ENCODE data around the gene AADACL4. TPM values are rescaled to one million over a fixed set of nuclear protein-coding genes. Genes with fewer than 3 reads are reported as not detected.

AADACL4 gene
- total RNA-seq, 1 donor from 2014 or later = 0.31 TPM

- peaks cover 25% of the 10 kb centered on the region for H3K9me3 Mint-ChIP-seq
- no peak for DNase-seq (ENCODE audit: low spot score in 2 of 2, unreplicated experiment in 2 of 2)
- H3K27me3 Mint-ChIP-seq (ENCODE audit: low read depth) = peaks cover 1% of the 10 kb centered on the region
- H3K27ac Mint-ChIP-seq = no peak overlapping the region
- no peak for TF ChIP-seq CTCF (IDR thresholded peaks at IDR 0.05; ENCODE audit: unreplicated experiment)
- no peaks in the 10 kb centered on the region for H3K4me1 Mint-ChIP-seq
- no peak overlapping the region for H3K4me3 Mint-ChIP-seq
- H3K36me3 Mint-ChIP-seq = no peaks in the 10 kb centered on the region
Observed at GRCh38 chr1:12697397-12697796, 53.5 kb downstream of the AADACL4 start.

GRCh38 chr1:12703821-12704451 is 60.1 kb downstream of the AADACL4 start:
- no peak for TF ChIP-seq CTCF (IDR thresholded peaks at IDR 0.05; ENCODE audit: unreplicated experiment)
- H3K36me3 Mint-ChIP-seq = no peaks in the 10 kb centered on the region
- no peaks in the 10 kb centered on the region for H3K4me1 Mint-ChIP-seq
- H3K27me3 Mint-ChIP-seq (ENCODE audit: low read depth) = peaks cover 2% of the 10 kb centered on the region
- peaks cover 39% of the 10 kb centered on the region for H3K9me3 Mint-ChIP-seq
- H3K27ac Mint-ChIP-seq = no peak overlapping the region
- DNase-seq (ENCODE audit: low spot score in 2 of 2, unreplicated experiment in 2 of 2) = no peak
- H3K4me3 Mint-ChIP-seq = no peak overlapping the region

- no peak for TF ChIP-seq CTCF (IDR thresholded peaks at IDR 0.05; ENCODE audit: unreplicated experiment)
- H3K4me1 Mint-ChIP-seq = no peaks in the 10 kb centered on the region
Observed at GRCh38 chr1:12706061-12706460, 62.2 kb downstream of the AADACL4 start.

GRCh38 chr1:12708396-12709090 is 64.7 kb downstream of the AADACL4 start:
- Mint-ChIP-seq H3K4me3 (no peak overlapping the region), H3K36me3 (no peaks in the 10 kb centered on the region), H3K27ac (no peak overlapping the region), H3K27me3 (ENCODE audit: low read depth) (peaks cover 13% of the 10 kb centered on the region), H3K9me3 (peaks cover 14% of the 10 kb centered on the region), H3K4me1 (peaks cover 8% of the 10 kb centered on the region)
- no peak for TF ChIP-seq CTCF (IDR thresholded peaks at IDR 0.05; ENCODE audit: unreplicated experiment)
- no peak for DNase-seq (ENCODE audit: low spot score in 2 of 2, unreplicated experiment in 2 of 2)

More at GRCh38 chr1:12706061-12706460, 62.2 kb downstream of the AADACL4 start:
- Mint-ChIP-seq H3K27ac (no peak overlapping the region), H3K27me3 (ENCODE audit: low read depth) (peaks cover 7% of the 10 kb centered on the region), H3K36me3 (no peaks in the 10 kb centered on the region), H3K9me3 (peaks cover 24% of the 10 kb centered on the region), H3K4me3 (no peak overlapping the region)
- DNase-seq (ENCODE audit: low spot score in 2 of 2, unreplicated experiment in 2 of 2) = no peak

GRCh38 chr1:12709091-12709491 is 65.2 kb downstream of the AADACL4 start:
- TF ChIP-seq CTCF (IDR thresholded peaks at IDR 0.05; ENCODE audit: unreplicated experiment) = no peak
- DNase-seq (ENCODE audit: low spot score in 2 of 2, unreplicated experiment in 2 of 2) = no peak
- Mint-ChIP-seq H3K4me3 (no peak overlapping the region), H3K9me3 (peaks cover 10% of the 10 kb centered on the region), H3K36me3 (no peaks in the 10 kb centered on the region), H3K27ac (no peak overlapping the region), H3K27me3 (ENCODE audit: low read depth) (peaks cover 12% of the 10 kb centered on the region), H3K4me1 (peaks cover 12% of the 10 kb centered on the region)

All from mesothelial cell of epicardium (in vitro differentiated cells).